IPS-18a (cell line): Measurements from ENCODE around the gene OPCML.

Experiments
- H3K27ac ChIP-seq: one replicate; pipeline ENCODE4 v1.5.1; 2013; ENCODE audit warnings: low read length
- H3K27me3 ChIP-seq: one replicate; pipeline ENCODE4 v1.6.1; 2013; ENCODE audit warnings: mild to moderate bottlenecking, low read length; ENCODE audit not compliant: control insufficient read depth, insufficient read depth
- H3K36me3 ChIP-seq: one replicate; pipeline ENCODE4 v1.6.1; 2013; ENCODE audit warnings: low read depth, low read length; ENCODE audit not compliant: control insufficient read depth
- H3K4me1 ChIP-seq: one replicate; pipeline ENCODE4 v1.6.1; 2013; ENCODE audit warnings: low read depth, low read length; ENCODE audit not compliant: control insufficient read depth
- H3K4me3 ChIP-seq: one replicate; pipeline ENCODE4 v1.5.1; 2013; ENCODE audit warnings: low read length
- H3K9ac ChIP-seq: one replicate; pipeline ENCODE4 v1.6.1; 2013; ENCODE audit warnings: mild to moderate bottlenecking, low read length, moderate library complexity
- H3K9me3 ChIP-seq: one replicate; pipeline ENCODE4 v1.6.1; 2013; ENCODE audit warnings: low read depth, low read length; ENCODE audit not compliant: control insufficient read depth

The OPCML gene

DNA sequence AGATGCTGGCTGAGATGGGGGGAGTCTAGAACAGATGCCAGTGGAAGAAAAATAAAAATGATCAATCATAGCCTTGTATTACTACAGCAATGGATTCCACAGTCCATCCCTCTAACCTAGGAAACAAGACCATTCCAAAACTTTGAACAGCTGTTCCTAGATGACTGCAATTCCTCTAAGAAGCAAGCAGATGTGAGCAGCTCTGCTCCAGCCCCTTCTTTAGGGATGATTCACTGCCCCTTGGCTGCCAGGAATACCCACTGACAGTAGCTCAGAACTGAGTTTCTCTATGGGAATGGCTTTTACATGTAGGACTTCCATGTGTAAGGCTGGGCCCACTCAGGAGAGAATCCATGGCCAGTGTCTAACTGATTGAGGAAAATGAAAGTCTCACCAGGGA lies 943.9 kb downstream of the OPCML start:
- Histone ChIP-seq H3K4me3 (no peak overlapping the region), H3K9me3 (no peaks in the 10 kb centered on the region), H3K4me1 (no peaks in the 10 kb centered on the region), H3K27me3 (no peaks in the 10 kb centered on the region), H3K9ac (no peak overlapping the region), H3K27ac (no peak overlapping the region), H3K36me3 (no peaks in the 10 kb centered on the region)

DNA sequence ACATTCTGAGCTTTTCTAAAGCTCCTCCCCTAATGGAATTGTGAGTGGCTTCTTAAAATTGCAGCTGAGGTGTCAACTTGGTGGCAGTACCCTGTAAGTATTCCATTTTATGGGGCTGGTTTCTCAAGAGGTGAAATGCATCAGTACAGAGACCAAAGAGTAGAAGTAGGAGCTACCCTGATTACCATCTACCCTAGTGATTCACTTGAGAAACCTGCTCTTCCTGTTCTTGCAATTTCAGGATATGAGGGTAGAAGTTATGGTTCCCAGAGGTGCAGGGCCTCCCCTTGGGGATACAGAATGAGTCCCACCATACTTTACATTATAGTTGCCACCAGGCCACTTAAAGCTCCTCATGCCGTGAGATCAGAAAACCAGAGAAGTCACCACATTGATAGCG lies 944.6 kb downstream of the OPCML start:
- Histone ChIP-seq H3K36me3 (no peaks in the 10 kb centered on the region), H3K4me1 (no peaks in the 10 kb centered on the region), H3K27ac (no peak overlapping the region), H3K9me3 (no peaks in the 10 kb centered on the region), H3K4me3 (no peak overlapping the region), H3K27me3 (no peaks in the 10 kb centered on the region), H3K9ac (no peak overlapping the region)

DNA sequence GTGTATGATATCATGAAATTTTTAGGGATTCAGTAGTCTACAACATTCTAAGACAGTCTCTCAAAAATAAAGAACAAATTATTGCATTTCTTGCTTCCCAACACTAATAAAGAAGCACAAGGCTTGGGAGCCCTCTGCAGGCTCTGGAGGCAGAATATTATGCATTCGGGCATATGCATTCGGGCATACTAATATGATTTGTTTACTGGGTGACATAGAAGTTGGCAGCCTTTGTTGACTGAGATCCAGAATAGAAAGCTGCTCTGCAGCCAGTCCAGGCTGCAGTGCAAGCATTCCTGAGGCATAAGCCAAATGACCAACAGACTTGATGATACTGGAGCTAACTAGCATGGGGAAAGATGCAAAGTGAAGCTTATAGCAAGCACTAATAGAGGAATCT lies 945.5 kb downstream of the OPCML start:
- H3K4me3 ChIP-seq, result no peak overlapping the region
- no peak overlapping the region for H3K27ac ChIP-seq
- H3K9me3 ChIP-seq, result no peaks in the 10 kb centered on the region
- no peaks in the 10 kb centered on the region for H3K4me1 ChIP-seq
- H3K27me3 ChIP-seq, result no peaks in the 10 kb centered on the region
- no peaks in the 10 kb centered on the region for H3K36me3 ChIP-seq
- H3K9ac ChIP-seq, result no peak overlapping the region

DNA sequence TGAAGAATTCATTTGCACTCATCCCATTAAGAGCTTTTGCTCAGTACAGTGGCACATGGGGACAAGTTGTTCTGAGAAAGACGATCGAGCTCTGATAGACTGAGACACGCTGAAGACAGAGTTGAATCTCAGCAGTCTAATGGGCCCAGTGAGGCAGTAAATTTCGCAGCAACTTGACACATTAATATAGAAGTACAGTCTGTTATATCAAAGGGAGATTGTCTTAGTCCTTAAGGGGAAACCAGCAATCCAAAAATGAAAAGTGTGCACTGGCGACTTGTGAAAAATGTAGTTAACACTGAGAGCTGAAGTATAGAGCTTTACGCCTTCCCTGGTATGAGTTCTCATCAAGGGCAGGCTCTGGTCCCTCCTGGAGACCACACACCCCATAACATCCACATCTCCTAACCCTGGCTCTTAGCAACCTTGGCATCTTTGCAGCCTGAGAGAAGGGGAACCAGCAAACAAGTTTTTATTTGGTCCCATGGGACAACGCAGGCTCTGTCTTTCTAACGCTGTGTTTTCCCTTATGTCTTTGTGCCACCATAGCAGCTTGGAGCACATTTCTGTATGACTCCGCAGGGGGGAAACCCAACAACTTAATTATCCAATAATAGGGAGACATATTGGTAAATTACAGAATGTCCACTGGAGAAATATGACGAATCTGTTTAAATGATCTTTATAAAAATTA lies 952.5 kb downstream of the OPCML start:
- no peaks in the 10 kb centered on the region for H3K27me3 ChIP-seq
- H3K4me3 ChIP-seq, result no peak overlapping the region
- no peaks in the 10 kb centered on the region for H3K9me3 ChIP-seq
- no peak overlapping the region for H3K27ac ChIP-seq
- peaks cover 7% of the 10 kb centered on the region for H3K4me1 ChIP-seq
- no peaks in the 10 kb centered on the region for H3K36me3 ChIP-seq
- no peak overlapping the region for H3K9ac ChIP-seq

DNA sequence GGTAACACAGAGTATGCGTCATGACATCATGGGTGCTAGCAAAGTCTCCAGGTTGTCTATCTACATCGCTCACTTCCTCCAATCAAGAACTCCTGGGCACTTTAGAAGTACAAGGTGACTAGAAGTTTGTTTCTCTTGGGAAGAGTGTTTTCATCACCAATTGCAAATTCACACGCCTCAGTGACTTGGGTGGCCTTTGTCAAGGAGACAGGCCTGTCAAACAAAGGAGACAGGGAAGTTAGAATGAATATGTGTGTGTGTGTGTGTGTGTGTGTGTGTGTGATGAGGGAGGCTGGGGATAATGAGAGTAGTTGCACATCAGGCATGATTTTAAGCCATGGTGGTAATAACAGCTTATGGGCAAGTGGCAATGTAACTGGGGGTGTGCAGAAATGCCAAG lies 953.2 kb downstream of the OPCML start:
- peaks cover 7% of the 10 kb centered on the region for H3K4me1 ChIP-seq
- H3K27ac ChIP-seq, result no peak overlapping the region
- H3K9ac ChIP-seq, result no peak overlapping the region
- H3K9me3 ChIP-seq, result no peaks in the 10 kb centered on the region
- no peaks in the 10 kb centered on the region for H3K27me3 ChIP-seq
- H3K4me3 ChIP-seq, result no peak overlapping the region
- H3K36me3 ChIP-seq, result no peaks in the 10 kb centered on the region

DNA sequence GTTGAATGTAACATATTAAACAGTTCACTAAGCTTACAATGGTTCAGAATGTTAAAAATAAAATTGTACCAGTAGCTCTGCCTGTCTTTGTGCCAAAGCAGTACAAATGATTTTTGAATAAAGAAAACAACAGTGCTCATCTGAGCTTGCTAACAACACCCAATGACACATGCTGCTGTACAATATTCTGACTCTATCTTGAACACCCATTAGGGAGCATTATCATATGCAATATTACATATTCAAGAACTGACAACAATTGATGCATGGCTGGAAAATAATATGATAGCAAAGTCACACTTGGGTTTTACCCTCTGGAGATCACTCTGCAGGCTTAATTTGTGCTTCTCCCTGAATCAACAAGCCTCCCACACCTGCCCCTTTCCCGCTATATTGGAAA lies 953.7 kb downstream of the OPCML start:
- Histone ChIP-seq H3K9ac (no peak overlapping the region), H3K27ac (no peak overlapping the region), H3K9me3 (no peaks in the 10 kb centered on the region), H3K27me3 (no peaks in the 10 kb centered on the region), H3K36me3 (no peaks in the 10 kb centered on the region), H3K4me1 (peaks cover 7% of the 10 kb centered on the region), H3K4me3 (no peak overlapping the region)

DNA sequence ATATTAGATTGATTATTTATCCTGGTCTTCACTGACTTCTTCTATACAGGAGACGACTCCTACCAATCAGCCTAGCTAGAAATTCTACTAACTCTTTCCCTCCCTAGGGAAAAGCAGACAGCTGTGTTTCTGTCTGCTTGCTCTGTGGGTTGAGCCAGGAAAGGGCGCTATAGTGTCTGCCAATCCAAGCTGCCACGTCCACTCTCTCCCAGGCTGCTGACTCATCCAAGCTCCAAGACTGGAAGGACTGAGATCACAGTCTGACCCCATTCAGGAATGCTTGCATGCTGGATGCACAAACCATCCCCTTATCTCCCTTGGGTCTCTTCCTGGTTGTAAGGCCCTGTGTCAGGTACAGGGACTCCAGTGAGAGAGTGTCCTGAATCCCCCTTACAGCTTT lies 955.6 kb downstream of the OPCML start:
- H3K36me3 ChIP-seq, result no peaks in the 10 kb centered on the region

DNA sequence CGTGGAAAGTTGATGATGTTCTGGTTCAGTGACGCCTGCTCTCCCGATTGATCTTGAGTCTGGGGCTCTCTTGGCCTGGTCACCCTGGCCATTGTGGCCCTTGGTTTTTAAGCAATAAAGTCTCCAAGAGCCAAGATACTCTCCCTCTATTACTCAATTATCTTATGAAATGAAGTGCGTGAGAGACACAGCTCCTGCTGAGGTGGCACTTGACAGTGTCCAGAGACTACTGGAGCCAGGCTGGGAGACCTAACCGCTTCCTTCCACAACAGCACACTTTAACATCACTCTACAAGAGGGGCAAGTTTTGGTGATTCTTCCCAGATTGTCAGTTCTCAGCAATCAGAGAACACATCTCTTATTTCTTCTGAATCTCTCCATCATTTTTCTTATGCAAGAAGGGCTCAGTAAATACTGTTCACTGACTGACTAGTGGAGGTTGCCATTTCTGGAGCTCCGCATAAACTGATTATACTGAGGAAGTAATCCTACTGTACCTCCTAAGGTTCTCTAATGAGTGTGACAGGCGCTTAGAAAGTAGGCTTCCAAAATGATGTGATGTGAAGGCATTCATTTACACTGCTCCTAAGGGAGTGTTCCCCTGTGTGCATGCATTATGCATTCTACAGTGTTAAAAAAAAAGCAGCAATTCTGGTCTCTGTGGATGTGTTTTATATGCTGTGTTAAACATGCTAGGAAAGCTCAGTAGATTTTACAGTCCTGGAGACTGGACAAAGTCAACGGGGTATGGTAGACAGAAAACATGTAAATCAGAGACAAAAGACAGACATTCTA lies 968.0 kb downstream of the OPCML start:
- no peaks in the 10 kb centered on the region for H3K4me1 ChIP-seq
- H3K9me3 ChIP-seq, result no peaks in the 10 kb centered on the region
- H3K36me3 ChIP-seq, result no peaks in the 10 kb centered on the region
- H3K4me3 ChIP-seq, result no peak overlapping the region
- no peaks in the 10 kb centered on the region for H3K27me3 ChIP-seq
- H3K9ac ChIP-seq, result no peak overlapping the region
- H3K27ac ChIP-seq, result no peak overlapping the region

More for the DNA sequence above, 955.6 kb downstream of the OPCML start:
- Histone ChIP-seq H3K9ac (no peak overlapping the region), H3K4me3 (no peak overlapping the region), H3K9me3 (no peaks in the 10 kb centered on the region), H3K27me3 (no peaks in the 10 kb centered on the region), H3K27ac (no peak overlapping the region), H3K4me1 (peaks cover 7% of the 10 kb centered on the region)

DNA sequence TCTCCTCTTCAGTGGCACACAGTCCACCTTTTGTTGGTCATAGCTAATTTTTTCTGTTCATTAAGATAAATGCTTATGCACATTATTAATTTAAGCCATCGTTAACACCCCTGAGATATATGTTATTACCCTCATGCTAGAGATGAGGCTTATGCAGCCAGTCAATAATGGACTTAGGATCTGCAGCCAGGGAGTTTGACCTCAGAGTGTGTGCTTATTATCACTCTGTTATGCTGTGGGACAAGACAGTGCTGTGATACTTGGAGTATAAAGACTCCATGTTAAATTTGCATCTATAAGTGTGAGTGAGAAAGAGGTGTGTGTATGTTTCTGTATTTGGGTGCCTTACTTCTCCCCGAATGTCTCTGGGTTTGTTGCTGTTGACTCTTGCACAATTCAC lies 969.3 kb downstream of the OPCML start:
- Histone ChIP-seq H3K27me3 (no peaks in the 10 kb centered on the region), H3K27ac (no peak overlapping the region), H3K4me1 (no peaks in the 10 kb centered on the region), H3K9me3 (no peaks in the 10 kb centered on the region), H3K4me3 (no peak overlapping the region), H3K9ac (no peak overlapping the region), H3K36me3 (no peaks in the 10 kb centered on the region)

DNA sequence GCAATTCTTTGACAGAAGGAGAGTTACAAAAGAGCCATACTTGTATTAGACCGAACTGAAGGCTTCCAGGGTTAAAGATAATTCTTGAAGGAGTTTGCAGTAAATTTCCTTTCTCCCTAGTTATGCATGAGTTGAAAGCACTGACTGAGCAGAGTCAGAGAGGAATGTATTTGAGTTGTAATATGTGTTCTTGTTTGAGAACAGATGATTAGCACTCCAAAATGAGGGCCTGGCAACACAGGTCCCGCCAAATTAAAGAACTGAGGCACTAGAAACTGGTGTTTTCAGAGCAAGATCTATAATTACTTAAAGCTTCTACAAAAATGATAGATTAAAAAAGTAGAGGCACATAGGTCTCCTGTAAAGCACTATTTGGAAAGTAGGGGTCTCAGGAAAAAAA lies 970.4 kb downstream of the OPCML start:
- Histone ChIP-seq H3K4me1 (no peaks in the 10 kb centered on the region), H3K27ac (no peak overlapping the region), H3K36me3 (no peaks in the 10 kb centered on the region), H3K27me3 (no peaks in the 10 kb centered on the region), H3K9me3 (no peaks in the 10 kb centered on the region), H3K9ac (no peak overlapping the region), H3K4me3 (no peak overlapping the region)

DNA sequence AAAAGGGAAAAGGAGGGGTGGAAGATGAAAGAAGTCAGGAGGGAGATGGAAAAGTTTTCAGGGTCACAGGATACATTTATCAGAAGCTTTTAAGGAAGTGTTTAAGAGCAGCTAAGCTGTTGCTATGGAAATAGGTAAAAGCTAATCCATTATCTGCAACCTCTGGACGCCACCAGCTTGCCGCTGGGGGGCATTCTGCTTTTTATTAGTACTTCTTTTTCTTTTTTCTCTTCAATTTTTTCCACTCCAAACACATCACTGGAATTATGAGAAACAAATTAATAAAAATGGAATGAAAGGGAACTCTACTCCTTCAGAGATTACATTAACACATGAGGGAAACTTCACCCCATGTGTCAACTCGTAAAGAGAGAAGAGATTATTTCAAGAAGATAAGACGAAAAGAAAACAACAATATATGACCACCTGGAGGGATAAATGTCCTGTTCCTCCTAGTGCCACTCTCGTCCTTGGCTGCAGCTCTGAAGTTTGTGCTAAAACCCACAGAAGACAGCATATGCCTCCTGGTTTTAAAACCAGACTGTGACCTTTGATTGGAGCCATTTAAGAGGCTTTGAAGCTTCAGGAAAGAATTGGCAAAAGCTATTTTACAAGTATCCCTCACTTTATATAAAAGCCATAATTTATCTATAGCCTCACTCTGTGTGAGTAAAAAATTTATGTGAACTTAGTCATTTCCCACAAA lies 972.8 kb downstream of the OPCML start:
- H3K27me3 ChIP-seq, result no peaks in the 10 kb centered on the region
- no peak overlapping the region for H3K27ac ChIP-seq
- H3K4me1 ChIP-seq, result no peaks in the 10 kb centered on the region
- H3K9ac ChIP-seq, result no peak overlapping the region
- no peaks in the 10 kb centered on the region for H3K36me3 ChIP-seq
- no peaks in the 10 kb centered on the region for H3K9me3 ChIP-seq
- no peak overlapping the region for H3K4me3 ChIP-seq
